ENCODE results near the gene XKR7. TPM values are rescaled to one million over a fixed set of nuclear protein-coding genes. Genes with fewer than 3 reads are reported as not detected.
A peak's percentile ranks its signal among the peaks of the same experiment; 100 is the strongest.
"Not testable (repeated sequence)": the region's sequence is repeated elsewhere in the genome, so short reads cannot be mapped to it uniquely, and the experiment has no call there.

The XKR7 gene
- total and polyA plus RNA-seq, 9 donors: 0.04 to 0.21 (median 0.07) TPM

DNA sequence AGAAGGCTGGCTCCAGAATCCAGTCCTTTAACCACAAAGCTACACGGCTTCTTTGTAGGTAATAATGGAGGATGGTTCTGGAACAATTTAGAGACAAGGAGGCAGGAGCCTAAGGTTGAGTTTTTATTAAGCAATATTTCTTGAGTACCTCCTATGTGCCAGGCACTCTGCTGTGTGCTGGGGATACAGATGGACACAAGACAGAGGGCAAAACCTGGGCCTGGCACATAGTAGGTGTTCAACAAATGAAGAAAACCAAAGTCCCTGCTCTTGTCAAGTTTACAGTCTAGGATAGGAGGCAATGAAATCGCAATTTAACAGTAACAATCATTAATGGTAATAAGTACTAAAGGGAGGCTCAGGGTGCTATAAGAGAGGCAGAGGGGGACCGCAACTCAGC lies 59.7 kb downstream of the XKR7 start:
- DNase-seq: no peak
- no peak overlapping the region for H3K27ac ChIP-seq (ENCODE audit: low read length)
- WGBS (ENCODE audit: insufficient coverage): 100% methylated on average over 1 of the region's 3 CpGs
- H3K36me3 ChIP-seq (ENCODE audit: control insufficient read depth, insufficient read depth, low read length): no peaks in the 10 kb centered on the region
- no peaks in the 10 kb centered on the region for H3K9me3 ChIP-seq (replicated peaks; ENCODE audit: control insufficient read depth, low read depth, low read length)
- H3K4me3 ChIP-seq (ENCODE audit: low read length): no peak overlapping the region
- H3K27me3 ChIP-seq (ENCODE audit: control insufficient read depth, insufficient read depth, low read length): peaks cover 15% of the 10 kb centered on the region
- peaks cover 6% of the 10 kb centered on the region for H3K4me1 ChIP-seq (ENCODE audit: control insufficient read depth, insufficient read depth, low read length)

DNA sequence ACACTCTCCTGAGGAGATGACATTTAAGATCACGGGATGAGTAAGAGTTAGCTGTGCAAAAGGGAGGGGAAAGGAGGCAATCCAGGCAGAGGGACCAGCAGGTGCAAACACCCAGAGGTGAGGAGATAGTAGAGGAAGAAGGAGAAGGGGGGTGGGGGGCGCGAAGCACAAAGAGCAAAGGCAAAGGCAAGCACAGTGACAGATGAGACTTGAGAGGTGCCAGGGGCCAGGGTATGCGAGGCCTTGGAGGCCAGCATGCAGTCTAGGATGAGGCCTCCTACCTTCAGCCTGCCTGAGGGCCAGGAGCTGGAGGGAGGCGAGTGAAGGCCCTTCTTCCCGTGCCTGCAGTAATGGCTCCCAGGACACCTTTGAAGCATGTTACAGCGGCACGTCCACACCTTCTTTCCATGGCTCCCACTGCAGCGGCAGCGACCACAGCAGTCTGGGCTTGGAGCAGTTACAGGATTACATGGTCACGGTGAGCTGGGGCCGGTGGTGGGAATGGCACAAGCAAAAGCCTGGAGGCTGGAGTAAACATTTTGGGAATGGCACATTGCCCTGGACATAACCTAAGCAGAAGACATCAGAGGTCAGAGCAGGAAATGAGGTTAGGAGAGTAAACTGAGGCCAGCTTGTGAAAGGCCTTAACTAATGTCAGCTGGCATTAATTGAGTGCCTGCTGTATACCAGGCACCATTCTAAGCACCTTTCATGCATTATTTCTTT lies 60.9 kb downstream of the XKR7 start:
- peaks cover 15% of the 10 kb centered on the region for H3K27me3 ChIP-seq (ENCODE audit: control insufficient read depth, insufficient read depth, low read length)
- no peaks in the 10 kb centered on the region for H3K9me3 ChIP-seq (replicated peaks; ENCODE audit: control insufficient read depth, low read depth, low read length)
- no peaks in the 10 kb centered on the region for H3K36me3 ChIP-seq (ENCODE audit: control insufficient read depth, insufficient read depth, low read length)
- H3K4me1 ChIP-seq (ENCODE audit: control insufficient read depth, insufficient read depth, low read length): peaks cover 6% of the 10 kb centered on the region
- no peak for DNase-seq
- no peak overlapping the region for H3K27ac ChIP-seq (ENCODE audit: low read length)
- WGBS (ENCODE audit: insufficient coverage): 27% methylated on average over 11 of the region's 12 CpGs
- H3K4me3 ChIP-seq (ENCODE audit: low read length): no peak overlapping the region

DNA sequence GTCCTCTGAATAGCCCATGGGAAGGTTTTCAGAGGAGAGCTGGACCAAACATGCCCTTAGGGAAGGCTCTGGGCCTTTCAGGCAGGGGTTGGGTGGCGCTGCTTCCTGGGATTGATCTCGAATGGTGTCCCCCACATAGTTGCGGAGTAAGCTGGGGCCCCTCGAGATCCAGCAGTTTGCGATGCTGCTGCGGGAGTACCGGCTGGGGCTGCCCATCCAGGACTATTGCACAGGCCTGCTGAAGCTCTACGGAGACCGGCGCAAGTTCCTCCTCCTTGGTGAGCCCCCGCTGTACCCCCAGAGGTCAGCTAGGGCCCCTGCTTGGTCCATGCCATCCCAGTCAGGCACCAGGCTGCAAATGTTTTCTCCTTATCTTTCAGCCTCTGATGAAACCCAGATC lies 61.6 kb downstream of the XKR7 start:
- Histone ChIP-seq H3K27me3 (ENCODE audit: control insufficient read depth, insufficient read depth, low read length) (peaks cover 19% of the 10 kb centered on the region), H3K4me1 (ENCODE audit: control insufficient read depth, insufficient read depth, low read length) (peaks cover 6% of the 10 kb centered on the region), H3K9me3 (replicated peaks; ENCODE audit: control insufficient read depth, low read depth, low read length) (no peaks in the 10 kb centered on the region), H3K36me3 (ENCODE audit: control insufficient read depth, insufficient read depth, low read length) (no peaks in the 10 kb centered on the region), H3K4me3 (ENCODE audit: low read length) (no peak overlapping the region), H3K27ac (ENCODE audit: low read length) (no peak overlapping the region)
- WGBS (ENCODE audit: insufficient coverage): 64% methylated on average over 11 of the region's 11 CpGs
- no peak for DNase-seq

DNA sequence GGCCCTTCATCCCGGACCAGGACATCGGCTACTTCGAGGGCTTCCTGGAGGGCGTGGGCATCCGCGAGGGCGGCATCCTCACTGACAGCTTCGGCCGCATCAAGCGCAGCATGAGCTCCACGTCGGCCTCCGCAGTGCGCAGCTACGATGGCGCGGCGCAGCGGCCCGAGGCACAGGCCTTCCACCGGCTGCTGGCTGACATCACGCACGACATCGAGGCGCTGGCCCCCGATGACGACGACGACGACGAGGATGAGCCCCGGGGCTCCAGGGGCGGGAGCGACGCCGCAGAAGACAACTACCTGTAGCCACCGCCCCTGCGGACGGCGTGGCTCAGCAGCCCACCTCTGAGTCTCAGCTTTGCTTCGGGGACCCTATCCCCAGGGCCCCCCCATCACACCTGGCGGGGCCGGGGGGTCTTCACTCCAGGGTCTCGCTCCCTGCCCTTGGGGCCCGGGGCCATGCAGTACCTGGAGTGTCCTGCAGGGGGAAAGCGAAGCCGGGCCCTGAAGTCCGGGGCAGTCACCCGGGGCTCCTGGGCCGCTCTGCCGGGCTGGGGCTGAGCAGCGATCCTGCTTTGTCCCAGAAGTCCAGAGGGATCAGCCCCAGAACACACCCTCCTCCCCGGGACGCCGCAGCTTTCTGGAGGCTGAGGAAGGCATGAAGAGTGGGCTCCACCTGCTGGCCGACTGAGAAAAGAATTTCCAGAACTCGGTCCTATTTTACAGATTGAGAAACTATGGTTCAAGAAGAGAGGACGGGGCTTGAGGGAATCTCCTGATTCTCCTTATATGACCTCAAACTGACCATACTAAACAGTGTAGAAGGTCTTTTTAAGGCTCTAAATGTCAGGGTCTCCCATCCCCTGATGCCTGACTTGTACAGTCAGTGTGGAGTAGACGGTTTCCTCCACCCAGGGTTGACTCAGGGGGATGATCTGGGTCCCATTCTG lies 63.3 kb downstream of the XKR7 start:
- H3K4me3 ChIP-seq (ENCODE audit: low read length): peak overlapping the region; percentile 23
- peak; percentile 82 for DNase-seq
- 10% methylated on average over 48 of the region's 59 CpGs for WGBS (ENCODE audit: insufficient coverage)
- no peaks in the 10 kb centered on the region for H3K9me3 ChIP-seq (replicated peaks; ENCODE audit: control insufficient read depth, low read depth, low read length)
- H3K36me3 ChIP-seq (ENCODE audit: control insufficient read depth, insufficient read depth, low read length): no peaks in the 10 kb centered on the region
- H3K4me1 ChIP-seq (ENCODE audit: control insufficient read depth, insufficient read depth, low read length): peaks cover 6% of the 10 kb centered on the region
- no peak overlapping the region for H3K27ac ChIP-seq (ENCODE audit: low read length)
- peaks cover 29% of the 10 kb centered on the region for H3K27me3 ChIP-seq (ENCODE audit: control insufficient read depth, insufficient read depth, low read length)

DNA sequence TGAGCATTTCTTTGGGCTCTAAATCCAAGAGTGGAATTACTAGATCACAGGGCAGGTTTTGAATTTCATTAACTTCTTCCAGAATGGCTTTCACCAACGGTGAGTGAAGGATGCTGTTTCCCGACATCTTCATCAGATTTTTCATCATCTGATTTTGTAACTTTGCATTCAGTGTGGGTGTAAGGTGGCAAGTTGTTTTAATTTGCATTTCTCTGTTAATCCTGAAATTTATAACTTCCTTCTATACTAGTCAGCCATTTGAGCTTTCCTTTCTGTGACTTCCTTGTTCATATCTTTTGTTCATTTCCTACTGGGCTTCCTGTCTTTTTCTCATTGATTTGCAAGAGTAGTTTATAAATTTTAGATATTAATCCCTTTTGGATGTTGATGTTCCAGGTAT lies 65.4 kb downstream of the XKR7 start:
- Histone ChIP-seq H3K4me1 (ENCODE audit: control insufficient read depth, insufficient read depth, low read length) (peaks cover 6% of the 10 kb centered on the region), H3K27ac (ENCODE audit: low read length) (no peak overlapping the region), H3K36me3 (ENCODE audit: control insufficient read depth, insufficient read depth, low read length) (no peaks in the 10 kb centered on the region), H3K4me3 (ENCODE audit: low read length) (no peak overlapping the region), H3K27me3 (ENCODE audit: control insufficient read depth, insufficient read depth, low read length) (peaks cover 33% of the 10 kb centered on the region), H3K9me3 (replicated peaks; ENCODE audit: control insufficient read depth, low read depth, low read length) (peaks cover 2% of the 10 kb centered on the region)
- WGBS (ENCODE audit: insufficient coverage): no CpG with 5 or more reads among the region's 2 CpGs
- DNase-seq: no peak

DNA sequence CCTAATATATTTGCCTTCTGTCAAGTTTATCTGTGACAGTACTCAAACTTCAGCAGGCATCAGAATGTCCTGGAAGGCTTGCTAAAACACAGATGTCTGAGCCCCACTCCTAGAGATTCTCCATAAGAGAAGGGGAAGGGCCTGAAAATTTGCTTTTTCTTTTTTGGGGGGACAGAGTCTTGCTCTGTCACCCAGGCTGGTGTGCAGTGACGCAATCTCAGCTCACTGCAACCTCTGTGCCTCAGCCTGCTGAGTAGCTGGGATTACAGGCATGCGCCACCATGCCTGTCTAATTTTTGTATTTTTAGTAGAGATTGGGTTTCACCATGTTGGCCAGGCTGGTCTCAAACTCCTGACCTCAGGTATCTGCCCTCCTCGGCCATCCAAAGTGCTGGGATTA lies 65.8 kb downstream of the XKR7 start:
- 50% methylated on average over 3 of the region's 3 CpGs for WGBS (ENCODE audit: insufficient coverage)
- not testable (repeated sequence) for H3K27ac ChIP-seq (ENCODE audit: low read length); H3K4me3 ChIP-seq (ENCODE audit: low read length); H3K4me1 ChIP-seq (ENCODE audit: control insufficient read depth, insufficient read depth, low read length); DNase-seq; H3K36me3 ChIP-seq (ENCODE audit: control insufficient read depth, insufficient read depth, low read length); H3K9me3 ChIP-seq (replicated peaks; ENCODE audit: control insufficient read depth, low read depth, low read length)
- peaks cover 33% of the 10 kb centered on the region for H3K27me3 ChIP-seq (ENCODE audit: control insufficient read depth, insufficient read depth, low read length)

DNA sequence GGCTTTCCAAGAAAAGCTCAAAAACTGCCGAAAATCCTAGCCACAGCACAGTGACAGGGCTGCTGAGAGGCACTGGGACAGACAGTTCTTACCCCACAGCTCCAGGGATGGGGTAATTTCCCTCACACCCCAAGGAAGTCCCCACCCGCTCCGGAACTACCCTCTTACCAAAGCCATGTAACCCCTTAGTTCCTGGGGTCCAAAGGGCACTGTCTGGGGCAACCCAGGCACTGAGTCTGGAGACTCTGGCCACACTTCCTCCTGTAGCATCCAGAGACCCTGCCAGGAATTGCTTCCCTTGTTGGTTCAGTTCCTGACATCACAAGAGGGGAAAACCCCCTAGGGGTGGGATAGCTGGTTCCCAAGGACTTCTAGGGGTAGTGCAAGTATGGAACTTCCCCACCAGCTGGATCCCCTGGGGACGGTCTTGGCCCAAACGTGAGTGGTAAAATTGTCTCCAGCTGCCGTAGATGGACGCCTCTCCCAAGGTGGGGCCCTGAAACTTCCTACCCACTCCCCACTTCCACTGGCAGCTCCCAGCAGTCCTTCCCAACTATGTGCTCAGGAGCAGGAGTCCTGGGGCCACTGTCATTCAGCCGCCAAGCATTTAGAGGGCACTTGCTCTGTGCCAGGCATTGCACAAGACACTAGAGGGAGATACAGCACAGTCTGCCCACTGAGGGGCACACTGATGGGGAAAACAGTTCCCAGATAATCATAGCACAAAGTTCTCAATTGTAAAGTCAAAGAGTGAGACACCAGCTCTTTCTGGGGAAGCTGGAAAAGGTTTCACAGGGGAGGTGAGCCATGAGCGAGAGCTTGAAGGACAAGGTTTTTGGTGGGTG lies 66.9 kb downstream of the XKR7 start:
- Histone ChIP-seq H3K4me1 (ENCODE audit: control insufficient read depth, insufficient read depth, low read length) (peaks cover 6% of the 10 kb centered on the region), H3K27me3 (ENCODE audit: control insufficient read depth, insufficient read depth, low read length) (peaks cover 33% of the 10 kb centered on the region), H3K4me3 (ENCODE audit: low read length) (no peak overlapping the region), H3K9me3 (replicated peaks; ENCODE audit: control insufficient read depth, low read depth, low read length) (peaks cover 2% of the 10 kb centered on the region), H3K36me3 (ENCODE audit: control insufficient read depth, insufficient read depth, low read length) (no peaks in the 10 kb centered on the region), H3K27ac (ENCODE audit: low read length) (no peak overlapping the region)
- 44% methylated on average over 5 of the region's 9 CpGs for WGBS (ENCODE audit: insufficient coverage)
- DNase-seq: peak; percentile 21

DNA sequence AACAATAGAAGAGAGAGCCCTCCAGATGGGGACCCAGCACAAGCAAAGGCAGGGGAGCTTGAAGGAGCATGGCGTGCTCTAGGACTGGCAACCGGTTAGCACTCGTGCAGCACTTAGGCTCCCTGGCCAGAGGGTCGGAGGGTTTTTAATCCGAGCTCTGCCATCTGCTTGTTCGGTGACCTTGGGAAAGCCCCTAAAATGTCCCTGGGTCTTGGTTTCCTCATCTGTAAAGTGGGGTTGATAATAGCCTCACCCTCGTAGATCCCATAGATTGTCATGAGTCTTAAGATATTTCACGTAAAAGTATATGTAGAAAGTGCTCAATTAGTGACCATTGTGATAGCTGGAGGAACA lies 67.5 kb downstream of the XKR7 start:
- no peak overlapping the region for H3K27ac ChIP-seq (ENCODE audit: low read length)
- DNase-seq: no peak
- H3K36me3 ChIP-seq (ENCODE audit: control insufficient read depth, insufficient read depth, low read length): no peaks in the 10 kb centered on the region
- peaks cover 2% of the 10 kb centered on the region for H3K9me3 ChIP-seq (replicated peaks; ENCODE audit: control insufficient read depth, low read depth, low read length)
- H3K4me1 ChIP-seq (ENCODE audit: control insufficient read depth, insufficient read depth, low read length): peaks cover 9% of the 10 kb centered on the region
- 83% methylated on average over 8 of the region's 8 CpGs for WGBS (ENCODE audit: insufficient coverage)
- peaks cover 33% of the 10 kb centered on the region for H3K27me3 ChIP-seq (ENCODE audit: control insufficient read depth, insufficient read depth, low read length)
- no peak overlapping the region for H3K4me3 ChIP-seq (ENCODE audit: low read length)

DNA sequence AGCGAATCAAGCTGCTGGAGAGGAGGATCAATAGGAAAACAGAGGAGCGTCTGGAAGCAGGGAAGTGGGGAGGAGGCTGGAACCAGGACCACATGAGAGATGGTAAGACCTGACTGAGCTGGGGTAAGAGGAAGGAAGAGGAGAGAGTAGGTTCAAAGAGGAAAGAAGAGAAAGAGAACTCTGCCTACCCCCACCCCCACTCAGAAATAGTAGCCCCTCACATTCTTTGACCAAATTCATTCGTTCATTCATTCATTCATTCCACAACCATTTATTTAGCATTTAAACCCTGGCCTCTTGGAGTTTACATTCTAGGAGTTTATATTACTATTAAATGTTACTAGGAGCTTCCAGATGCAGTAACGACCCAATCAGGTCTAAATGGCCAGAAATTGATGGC lies 68.3 kb downstream of the XKR7 start:
- peaks cover 26% of the 10 kb centered on the region for H3K27me3 ChIP-seq (ENCODE audit: control insufficient read depth, insufficient read depth, low read length)
- H3K27ac ChIP-seq (ENCODE audit: low read length): no peak overlapping the region
- no peak for DNase-seq
- WGBS (ENCODE audit: insufficient coverage): 43% methylated on average over 3 of the region's 4 CpGs
- H3K36me3 ChIP-seq (ENCODE audit: control insufficient read depth, insufficient read depth, low read length): no peaks in the 10 kb centered on the region
- peaks cover 9% of the 10 kb centered on the region for H3K4me1 ChIP-seq (ENCODE audit: control insufficient read depth, insufficient read depth, low read length)
- peaks cover 2% of the 10 kb centered on the region for H3K9me3 ChIP-seq (replicated peaks; ENCODE audit: control insufficient read depth, low read depth, low read length)
- H3K4me3 ChIP-seq (ENCODE audit: low read length): no peak overlapping the region

All from muscle of leg (tissue), 11 donors.